Lower lobe of right lung (tissue), 2 donors: Measurements from ENCODE around the gene CSMD2. TPM values are rescaled to one million over a fixed set of nuclear protein-coding genes. Genes with fewer than 3 reads are reported as not detected.

Experiments used
- ATAC-seq, 2 donors: fragments of 200-7000 bp; cut with Tn5 transposase; one replicate each; pipeline ENCODE4 v1.9.1; 2020 to 2022; ENCODE audit warnings: mild to moderate bottlenecking in 2 of 2, moderate library complexity in 2 of 2
- DNase-seq: peaks from one replicate; pipeline ENCODE4 v3.0.0-alpha.2; 2020
- H3K27ac ChIP-seq: fragments of 200-600 bp; one replicate; pipeline ENCODE4 v1.8.0; 2022
- H3K27me3 ChIP-seq: fragments of 200-600 bp; one replicate; pipeline ENCODE4 v1.8.0; 2022; ENCODE audit warnings: low read depth
- H3K36me3 ChIP-seq: fragments of 200-600 bp; one replicate; pipeline ENCODE4 v1.8.0; 2022; ENCODE audit warnings: mild to moderate bottlenecking
- H3K4me1 ChIP-seq: fragments of 200-600 bp; one replicate; pipeline ENCODE4 v1.8.0; 2022
- H3K4me3 ChIP-seq: fragments of 200-600 bp; one replicate; pipeline ENCODE4 v1.8.0; 2022; ENCODE audit warnings: mild to moderate bottlenecking
- H3K9me3 ChIP-seq: fragments of 200-600 bp; one replicate; pipeline ENCODE4 v1.8.0; 2022
- intact Hi-C: fragments of 100-400 bp; cut with DNase I; formaldehyde crosslinking; loops from one replicate; pipeline ENCODE4 v1.11.0; 2022
- total RNA-seq: library from RNA; stranded (reverse); fragmentation: NEBNext Ultra II Directional; extraction: Animal tissue kit (Norgen Biotek cat#: 25700); gene quantifications from one replicate; pipeline ENCODE4 v1.2.1, GENCODE V29; 2021
- TF ChIP-seq, protein P1 (sequence below): fragments of 200-600 bp; IDR thresholded peaks from one replicate; pipeline ENCODE4 v1.8.0; 2022; ENCODE audit warnings: antibody characterized with exemption, mild to moderate bottlenecking
- donor health status: DM: no; HTN: yes; CAD: no; lungs with severe emphysema.

The CSMD2 gene
- total RNA-seq, 1 donor from 2014 or later = 1.1 TPM

DNA sequence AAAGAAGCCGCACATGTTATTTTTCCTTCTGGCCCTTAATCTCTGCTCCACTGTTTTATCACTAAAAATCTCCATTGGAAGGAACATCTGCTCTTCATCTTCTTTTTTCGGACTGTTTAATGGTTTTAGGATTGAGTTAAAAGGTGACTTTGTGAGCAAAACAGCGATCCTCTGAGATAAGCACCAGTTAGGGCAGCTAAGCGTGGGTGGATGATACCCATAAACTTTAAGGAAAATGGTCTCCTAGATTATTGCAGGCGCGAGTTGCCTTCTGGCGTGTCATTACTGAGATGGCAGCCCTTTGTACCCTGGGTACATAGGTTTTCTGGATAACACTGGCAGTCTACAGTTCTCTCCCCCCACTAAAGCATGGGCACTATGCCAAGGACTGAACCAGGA, 345.1 kb downstream of the CSMD2 start:
- intact Hi-C loops = no loop called here
- no peak for ATAC-seq
- TF ChIP-seq, protein P1, sequence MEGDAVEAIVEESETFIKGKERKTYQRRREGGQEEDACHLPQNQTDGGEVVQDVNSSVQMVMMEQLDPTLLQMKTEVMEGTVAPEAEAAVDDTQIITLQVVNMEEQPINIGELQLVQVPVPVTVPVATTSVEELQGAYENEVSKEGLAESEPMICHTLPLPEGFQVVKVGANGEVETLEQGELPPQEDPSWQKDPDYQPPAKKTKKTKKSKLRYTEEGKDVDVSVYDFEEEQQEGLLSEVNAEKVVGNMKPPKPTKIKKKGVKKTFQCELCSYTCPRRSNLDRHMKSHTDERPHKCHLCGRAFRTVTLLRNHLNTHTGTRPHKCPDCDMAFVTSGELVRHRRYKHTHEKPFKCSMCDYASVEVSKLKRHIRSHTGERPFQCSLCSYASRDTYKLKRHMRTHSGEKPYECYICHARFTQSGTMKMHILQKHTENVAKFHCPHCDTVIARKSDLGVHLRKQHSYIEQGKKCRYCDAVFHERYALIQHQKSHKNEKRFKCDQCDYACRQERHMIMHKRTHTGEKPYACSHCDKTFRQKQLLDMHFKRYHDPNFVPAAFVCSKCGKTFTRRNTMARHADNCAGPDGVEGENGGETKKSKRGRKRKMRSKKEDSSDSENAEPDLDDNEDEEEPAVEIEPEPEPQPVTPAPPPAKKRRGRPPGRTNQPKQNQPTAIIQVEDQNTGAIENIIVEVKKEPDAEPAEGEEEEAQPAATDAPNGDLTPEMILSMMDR = no peak
- Histone ChIP-seq H3K27ac (no peak overlapping the region), H3K4me1 (no peaks in the 10 kb centered on the region), H3K9me3 (no peaks in the 10 kb centered on the region), H3K4me3 (no peak overlapping the region), H3K27me3 (no peaks in the 10 kb centered on the region), H3K36me3 (no peaks in the 10 kb centered on the region)
- DNase-seq = no peak

DNA sequence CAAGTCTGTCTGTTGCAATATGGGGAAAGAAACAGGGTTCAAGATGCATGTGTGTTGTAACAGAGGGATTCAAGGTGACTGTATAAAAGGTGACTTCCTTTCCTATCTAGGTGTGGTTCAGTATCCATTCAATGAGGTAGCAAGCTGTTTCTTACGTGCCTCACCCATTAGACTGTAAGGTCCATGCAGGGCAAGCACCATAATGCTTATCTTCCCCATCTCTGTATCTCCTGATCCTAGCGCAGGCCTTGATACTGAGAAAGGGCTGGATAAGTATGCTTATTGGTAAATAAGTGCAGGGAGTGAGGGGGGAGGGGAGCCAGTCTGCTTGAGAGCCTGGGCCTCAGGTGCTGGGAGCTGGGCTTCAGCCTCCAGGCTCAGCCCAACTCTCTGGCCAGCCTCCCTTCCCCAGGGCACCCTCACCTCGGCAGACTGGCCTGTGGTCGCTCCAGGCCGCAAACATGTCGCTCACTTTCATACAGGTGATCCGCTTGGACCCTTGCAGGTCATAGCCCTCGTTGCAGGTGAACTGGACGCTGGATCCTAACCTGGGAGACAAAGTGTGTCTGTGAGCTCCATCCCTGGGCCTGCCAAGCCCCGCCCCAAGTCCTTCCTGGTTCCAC, 345.6 kb downstream of the CSMD2 start:
- intact Hi-C loops = no loop called here
- ATAC-seq (no peak), DNase-seq (no peak)
- H3K36me3 ChIP-seq = no peaks in the 10 kb centered on the region
- H3K9me3 ChIP-seq = no peaks in the 10 kb centered on the region
- H3K27me3 ChIP-seq = no peaks in the 10 kb centered on the region
- H3K4me1 ChIP-seq = no peaks in the 10 kb centered on the region
- H3K4me3 ChIP-seq = no peak overlapping the region
- TF ChIP-seq, protein P1 = no peak
- H3K27ac ChIP-seq = no peak overlapping the region

DNA sequence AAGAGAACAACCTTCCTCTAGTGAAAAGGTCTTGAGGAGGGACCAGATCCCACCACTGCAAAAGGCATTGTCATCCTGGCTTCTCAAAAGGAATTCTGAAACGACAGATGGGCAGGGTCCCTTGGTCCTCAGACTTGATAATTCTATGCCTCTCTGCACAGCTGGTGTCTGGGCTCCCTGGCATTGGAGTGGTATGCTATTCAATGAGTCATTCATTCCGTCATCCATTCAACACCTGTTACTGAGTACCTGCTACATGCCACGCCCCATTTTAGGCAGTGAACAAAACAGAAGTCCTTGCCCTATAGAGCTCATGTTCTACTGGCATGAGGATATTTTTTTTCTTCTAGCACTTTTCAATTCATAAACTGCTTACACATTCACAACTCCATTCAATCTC, 347.0 kb downstream of the CSMD2 start:
- intact Hi-C loops = no loop called here

DNA sequence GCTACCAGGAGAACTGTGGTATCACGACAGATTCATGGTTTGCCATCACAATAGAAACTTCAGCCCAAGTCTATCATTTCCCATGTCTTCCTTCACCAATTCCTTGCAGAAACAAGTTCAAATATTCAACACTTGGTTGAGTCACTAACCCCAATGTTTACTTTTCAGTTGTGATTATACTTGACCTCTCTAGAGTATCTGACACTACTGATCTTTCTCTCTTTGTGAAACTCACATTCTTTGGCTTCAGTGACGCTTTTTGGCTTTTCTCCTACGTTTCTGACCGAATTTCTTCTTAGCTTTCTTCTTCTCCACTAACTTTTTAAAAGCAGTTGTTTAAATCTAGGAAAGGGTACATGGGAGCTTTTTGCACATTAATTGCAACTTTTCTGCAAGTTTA, 350.0 kb downstream of the CSMD2 start:
- no peaks in the 10 kb centered on the region for H3K9me3 ChIP-seq
- H3K27ac ChIP-seq = no peak overlapping the region
- intact Hi-C loops = no loop called here
- ATAC-seq = peak in 1 of 2 donors; percentile 57
- no peaks in the 10 kb centered on the region for H3K4me1 ChIP-seq
- no peaks in the 10 kb centered on the region for H3K36me3 ChIP-seq
- TF ChIP-seq, protein P1 = no peak
- no peaks in the 10 kb centered on the region for H3K27me3 ChIP-seq
- DNase-seq = no peak
- no peak overlapping the region for H3K4me3 ChIP-seq

More for the DNA sequence above, 347.0 kb downstream of the CSMD2 start:
- Histone ChIP-seq H3K27ac (no peak overlapping the region), H3K27me3 (no peaks in the 10 kb centered on the region), H3K4me3 (no peak overlapping the region), H3K36me3 (no peaks in the 10 kb centered on the region), H3K9me3 (no peaks in the 10 kb centered on the region), H3K4me1 (no peaks in the 10 kb centered on the region)
- TF ChIP-seq, protein P1 = no peak
- DNase-seq = no peak
- ATAC-seq = peak; percentile 58 to 67

DNA sequence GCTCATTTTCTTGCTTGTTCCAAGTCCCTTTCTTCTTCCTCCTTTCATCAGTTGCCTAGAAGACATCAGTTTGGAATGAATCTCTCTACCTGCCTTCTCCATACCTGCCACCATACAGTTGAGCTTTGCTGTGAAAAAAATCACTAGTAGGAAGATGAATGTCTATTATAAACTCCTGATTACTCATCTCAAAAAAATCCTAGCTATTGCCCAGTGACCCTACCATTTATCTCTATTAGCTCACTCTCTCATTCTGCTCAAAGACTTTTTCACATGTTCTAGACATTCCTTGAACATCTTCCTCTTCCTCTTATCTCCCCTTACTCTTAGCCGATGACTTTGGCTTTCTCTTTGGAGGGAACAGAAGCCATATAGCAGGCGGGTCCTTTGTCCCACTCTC, 350.9 kb downstream of the CSMD2 start:
- no peaks in the 10 kb centered on the region for H3K4me1 ChIP-seq
- H3K4me3 ChIP-seq = no peak overlapping the region
- H3K36me3 ChIP-seq = no peaks in the 10 kb centered on the region
- intact Hi-C loops = no loop called here
- DNase-seq (no peak), ATAC-seq (no peak)
- no peaks in the 10 kb centered on the region for H3K27me3 ChIP-seq
- H3K9me3 ChIP-seq = no peaks in the 10 kb centered on the region
- TF ChIP-seq, protein P1 = no peak
- no peak overlapping the region for H3K27ac ChIP-seq

DNA sequence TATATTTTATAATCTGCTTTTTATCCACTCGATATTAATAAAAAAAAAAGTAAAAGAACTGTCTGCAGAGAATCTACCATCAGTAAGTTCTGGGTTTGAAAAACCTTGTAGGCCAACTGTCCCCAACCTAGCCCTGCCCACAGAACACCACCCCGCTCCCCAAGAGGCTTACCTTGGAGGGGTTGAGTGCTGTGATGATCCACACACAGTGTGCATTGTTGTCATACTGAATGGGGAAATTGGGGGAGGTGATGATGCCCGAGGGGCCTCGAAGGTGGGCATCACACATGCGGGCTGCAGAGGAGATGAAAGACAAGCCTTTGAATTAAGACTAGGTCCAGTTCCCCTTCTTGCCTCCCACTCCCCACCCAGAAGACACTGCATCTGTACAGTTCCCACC, 354.5 kb downstream of the CSMD2 start:
- H3K36me3 ChIP-seq = no peaks in the 10 kb centered on the region
- no peaks in the 10 kb centered on the region for H3K4me1 ChIP-seq
- intact Hi-C loops = no loop called here
- H3K27me3 ChIP-seq = no peaks in the 10 kb centered on the region
- ATAC-seq (no peak), DNase-seq (no peak)
- no peaks in the 10 kb centered on the region for H3K9me3 ChIP-seq
- no peak overlapping the region for H3K27ac ChIP-seq
- TF ChIP-seq, protein P1 = no peak
- no peak overlapping the region for H3K4me3 ChIP-seq
